Ishikawa (cell line): Measurements from ENCODE around the gene MAP2.

Source experiments
- CEBPB ChIP-seq: IDR thresholded peaks from 2 replicates; pipeline ENCODE4 v1.6.1; 2012
- CREB1 ChIP-seq: IDR thresholded peaks from 2 replicates; pipeline ENCODE4 v1.6.1; 2012; ENCODE audit warnings: low read depth
- EGR1 ChIP-seq: IDR thresholded peaks from 2 replicates; pipeline ENCODE4 v1.6.1; 2012
- EP300 ChIP-seq: IDR thresholded peaks from 2 replicates; pipeline ENCODE4 v1.6.1; 2012; ENCODE audit warnings: borderline replicate concordance
- FOXM1 ChIP-seq: IDR thresholded peaks from 2 replicates; pipeline ENCODE4 v1.6.1; 2012; ENCODE audit warnings: low read depth, borderline replicate concordance
- MAX ChIP-seq: IDR thresholded peaks from 2 replicates; pipeline ENCODE4 v1.6.1; 2012
- NFIC ChIP-seq: IDR thresholded peaks from 2 replicates; pipeline ENCODE4 v1.6.1; 2012
- RAD21 ChIP-seq: IDR thresholded peaks from 2 replicates; pipeline ENCODE4 v1.6.1; 2012; ENCODE audit warnings: low read depth
- REST ChIP-seq: IDR thresholded peaks from 2 replicates; pipeline ENCODE4 v1.6.1; 2012; ENCODE audit warnings: low read depth, mild to moderate bottlenecking
- TAF1 ChIP-seq: IDR thresholded peaks from 2 replicates; pipeline ENCODE4 v1.6.1; 2012; ENCODE audit warnings: low read depth, mild to moderate bottlenecking
- TCF12 ChIP-seq: IDR thresholded peaks from 2 replicates; pipeline ENCODE4 v1.6.1; 2012; ENCODE audit warnings: low read depth
- TEAD4 ChIP-seq: IDR thresholded peaks from 2 replicates; pipeline ENCODE4 v1.6.1; 2012
- USF1 ChIP-seq: IDR thresholded peaks from 2 replicates; pipeline ENCODE4 v1.6.1; 2012
- YY1 ChIP-seq: IDR thresholded peaks from 2 replicates; pipeline ENCODE4 v1.6.1; 2012; ENCODE audit warnings: low read depth
- ZBTB7A ChIP-seq: IDR thresholded peaks from 2 replicates; pipeline ENCODE4 v1.6.1; 2012; ENCODE audit warnings: low read depth

Gene MAP2

GRCh38 chr2:209773377-209773776 is 349.5 kb downstream of the MAP2 start:
- TF ChIP-seq FOXM1 = no peak
- no peak for TF ChIP-seq CEBPB
- TF ChIP-seq RAD21 = no peak
- TF ChIP-seq CREB1 = no peak
- no peak for TF ChIP-seq ZBTB7A
- TF ChIP-seq TCF12 = no peak
- TF ChIP-seq REST = no peak
- no peak for TF ChIP-seq EGR1
- TF ChIP-seq NFIC = no peak
- TF ChIP-seq TEAD4 = no peak
- TF ChIP-seq YY1 = no peak
- TF ChIP-seq USF1 = no peak
- TF ChIP-seq EP300 = no peak
- no peak for TF ChIP-seq MAX
- TF ChIP-seq TAF1 = no peak
